B cell (primary cell): ENCODE data around the gene ZSWIM9. TPM values are rescaled to one million over a fixed set of nuclear protein-coding genes. Genes with fewer than 3 reads are reported as not detected.
A peak's percentile ranks its signal among the peaks of the same experiment; 100 is the strongest.

Source experiments
- ATAC-seq: fragments of 200-7000 bp; cut with Tn5 transposase; one replicate; pipeline ENCODE4 v1.10.0; 2021; ENCODE audit warnings: low read depth, mild to moderate bottlenecking, moderate number of reproducible peaks, moderate library complexity
- CTCF ChIA-PET: fragments of 350-600 bp; sonication (Branson Sonifier 250); formaldehyde crosslinking; loops from one replicate; lab custom pipeline; 2021; ENCODE audit warnings: antibody characterized with exemption, inconsistent platforms; lab: Charles Lee
- POLR2A ChIA-PET: fragments of 350-600 bp; sonication (Branson Sonifier 250); formaldehyde crosslinking; loops from one replicate; lab custom pipeline; 2021; ENCODE audit warnings: antibody characterized with exemption; lab: Charles Lee
- DNase-seq: peaks from one replicate; pipeline ENCODE4 v3.0.0; 2013
- H2AFZ ChIP-seq: 2 replicates; pipeline ENCODE4 v1.6.1; 2012; ENCODE audit warnings: mild to moderate bottlenecking, low read depth, low read length; ENCODE audit not compliant: insufficient read depth, poor library complexity, severe bottlenecking
- H3K27ac ChIP-seq, 2 donors: 1 replicate in 1 of 2; 2 replicates in 1 of 2; pipeline ENCODE4 v1.5.1; 2012 to 2013; ENCODE audit warnings: low read length in 2 of 2, mild to moderate bottlenecking in 2 of 2, moderate library complexity in 1 of 2
- H3K27me3 ChIP-seq, 4 experiments: fragments of 200-600 bp in 1 of 4; sonication (generic) in 1 of 4; replicated peaks in 1 of 4; 1 replicate in 2 of 4; 2 replicates in 2 of 4; pipeline versions ENCODE4 v1.6.1 to v1.7.0; 2013 to 2016; ENCODE audit warnings: low read length in 3 of 4, mild to moderate bottlenecking in 2 of 4, mixed read lengths in 1 of 4, moderate library complexity in 1 of 4; ENCODE audit not compliant: insufficient read depth in 4 of 4, control insufficient read depth in 3 of 4; ENCODE audit errors: control extremely low read depth in 1 of 4
- H3K36me3 ChIP-seq, 2 experiments: replicated peaks in 1 of 2; 1 replicate in 1 of 2; 2 replicates in 1 of 2; pipeline versions ENCODE4 v1.6.1 to v1.7.1; 2013; ENCODE audit warnings: low read length in 1 of 2; ENCODE audit not compliant: insufficient read depth in 2 of 2, control insufficient read depth in 1 of 2; ENCODE audit errors: control extremely low read depth in 1 of 2, extremely low read depth in 1 of 2
- H3K4me1 ChIP-seq, 2 donors: fragments of 200-600 bp in 1 of 2; sonication (generic) in 1 of 2; 1 replicate in 1 of 2; 2 replicates in 1 of 2; pipeline versions ENCODE4 v1.5.1 to v1.6.1; 2013 to 2017; ENCODE audit warnings: low read length in 2 of 2; ENCODE audit not compliant: control insufficient read depth in 2 of 2, insufficient read depth in 2 of 2
- H3K4me2 ChIP-seq: replicated peaks from 2 replicates; pipeline ENCODE3; 2012; ENCODE audit warnings: mild to moderate bottlenecking, low read depth, low read length; ENCODE audit not compliant: poor library complexity, severe bottlenecking
- H3K4me3 ChIP-seq, 5 experiments: fragments of 200-600 bp in 1 of 5; sonication (generic) in 1 of 5; 1 replicate in 3 of 5; 2 replicates in 2 of 5; pipeline versions ENCODE4 v1.5.1 to v1.7.0; 2011 to 2016; ENCODE audit warnings: low read length in 4 of 5, mild to moderate bottlenecking in 4 of 5, low read depth in 2 of 5, control low read depth in 1 of 5, moderate library complexity in 1 of 5; ENCODE audit not compliant: insufficient read depth in 1 of 5; ENCODE audit errors: control extremely low read depth in 1 of 5, extremely low read depth in 1 of 5
- H3K79me2 ChIP-seq: fragments of 200-600 bp; sonication (generic); one replicate; pipeline ENCODE4 v1.6.0; 2016; ENCODE audit warnings: low read length; ENCODE audit not compliant: control insufficient read depth, insufficient read depth
- H3K9ac ChIP-seq: fragments of 200-600 bp; sonication (generic); 2 replicates; pipeline ENCODE4 v1.6.1; 2017; ENCODE audit warnings: mild to moderate bottlenecking, low read length, moderate library complexity
- H3K9me3 ChIP-seq, 3 donors: one replicate each; pipeline versions ENCODE4 v1.6.1 to v1.7.1; 2013; ENCODE audit warnings: low read length in 2 of 3; ENCODE audit not compliant: control insufficient read depth in 2 of 3, insufficient read depth in 1 of 3; ENCODE audit errors: control extremely low read depth in 1 of 3
- H4K20me1 ChIP-seq: 2 replicates; pipeline ENCODE4 v1.6.0; 2012; ENCODE audit warnings: mild to moderate bottlenecking, low read length; ENCODE audit not compliant: insufficient read depth, control insufficient read depth, poor library complexity, severe bottlenecking
- H3K27ac Mint-ChIP-seq: one replicate; pipeline ENCODE4 v1.8.0; 2021; ENCODE audit warnings: mixed read lengths
- H3K27me3 Mint-ChIP-seq: one replicate; pipeline ENCODE4 v1.8.0; 2021; ENCODE audit warnings: mixed read lengths
- H3K4me1 Mint-ChIP-seq: one replicate; pipeline ENCODE4 v1.8.0; 2021; ENCODE audit warnings: mixed read lengths
- H3K4me3 Mint-ChIP-seq: one replicate; pipeline ENCODE4 v1.8.0; 2021; ENCODE audit warnings: mixed read lengths
- H3K9me3 Mint-ChIP-seq: one replicate; pipeline ENCODE4 v1.8.0; 2022; ENCODE audit warnings: mixed read lengths; ENCODE audit not compliant: insufficient read depth
- EZH2 ChIP-seq: IDR thresholded peaks from 2 replicates; pipeline ENCODE4 v1.6.1; 2012; ENCODE audit warnings: borderline replicate concordance, low read depth, mild to moderate bottlenecking, moderate library complexity, low read length; ENCODE audit not compliant: insufficient read depth, poor library complexity, severe bottlenecking
- WGBS: methylation state at CpG from one replicate; pipeline ENCODE4 v1.1.5; 2013; ENCODE audit warnings: missing lambda C conversion rate; ENCODE audit not compliant: insufficient coverage; 5-methylcytosine and 5-hydroxymethylcytosine counted together
- intact Hi-C: fragments of 100-400 bp; cut with micrococcal nuclease; formaldehyde crosslinking; loops from one replicate; pipeline ENCODE4 v1.10.0; 2022
- polyA plus RNA-seq: library from polyadenylated mRNA; depleted of rRNA; stranded (reverse); fragments of >200 nt; gene quantifications from 2 replicates; pipeline ENCODE4 v1.2.3, GENCODE V29; 2012
- total RNA-seq, 2 donors: library from RNA; stranded (reverse); fragments of 120-200 nt in 1 of 2; gene quantifications; 1 replicate in 1 of 2; 2 replicates in 1 of 2; pipeline versions ENCODE4 v1.2.3 to v1.2.4, GENCODE V29; 2013 to 2022
- TF ChIP-seq, protein P1 (sequence below): fragments of 200-600 bp; IDR thresholded peaks from one replicate; pipeline ENCODE4 v1.8.0; 2022; ENCODE audit warnings: antibody characterized with exemption, mild to moderate bottlenecking

ZSWIM9 gene
- total and polyA plus RNA-seq, 2 donors (not counting 1 experiment from before 2014, with no cell fraction given), result 1.7 to 15.7 TPM

DNA sequence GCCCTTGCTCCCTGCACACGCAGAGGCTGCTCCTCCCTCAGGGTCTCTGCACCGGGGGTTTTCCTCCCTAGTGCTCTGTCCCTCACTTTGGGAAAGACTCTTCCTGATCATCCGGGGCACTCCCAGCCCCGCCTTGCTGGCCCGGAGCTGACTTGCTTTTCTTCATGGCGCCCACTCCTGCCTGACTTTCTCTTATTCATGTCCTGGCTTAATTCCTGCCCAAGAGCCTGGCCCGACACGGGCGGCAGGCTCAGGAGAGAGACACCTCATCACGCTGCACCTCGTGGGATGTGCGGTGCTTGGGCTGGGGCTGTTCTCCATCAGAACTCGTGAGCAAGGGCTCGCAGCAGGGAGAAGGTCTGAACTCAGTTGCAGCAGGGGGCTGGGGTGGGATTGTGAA is 48.1 kb upstream of the ZSWIM9 start:
- Histone ChIP-seq H4K20me1 (no peaks in the 10 kb centered on the region), H3K4me2 (peak overlapping the region; percentile 64), H3K9ac (no peak overlapping the region), H2AFZ (peak overlapping the region; percentile 58), H3K79me2 (no peaks in the 10 kb centered on the region), H3K36me3 (peaks cover 0 to 18% of the 10 kb centered on the region in 2 experiments), H3K4me1 (peaks cover 15 to 19% of the 10 kb centered on the region in 2 donors), H3K27ac (peak overlapping the region in 1 of 2 donors; percentile 68), H3K4me3 (no peak overlapping the region), H3K9me3 (peaks cover 0 to 12% (median 0%) of the 10 kb centered on the region in 3 donors), H3K27me3 (no peaks in the 10 kb centered on the region)
- ChIA-PET CTCF (no interaction called here), POLR2A (no interaction called here)
- no peak for TF ChIP-seq EZH2
- TF ChIP-seq, protein P1, sequence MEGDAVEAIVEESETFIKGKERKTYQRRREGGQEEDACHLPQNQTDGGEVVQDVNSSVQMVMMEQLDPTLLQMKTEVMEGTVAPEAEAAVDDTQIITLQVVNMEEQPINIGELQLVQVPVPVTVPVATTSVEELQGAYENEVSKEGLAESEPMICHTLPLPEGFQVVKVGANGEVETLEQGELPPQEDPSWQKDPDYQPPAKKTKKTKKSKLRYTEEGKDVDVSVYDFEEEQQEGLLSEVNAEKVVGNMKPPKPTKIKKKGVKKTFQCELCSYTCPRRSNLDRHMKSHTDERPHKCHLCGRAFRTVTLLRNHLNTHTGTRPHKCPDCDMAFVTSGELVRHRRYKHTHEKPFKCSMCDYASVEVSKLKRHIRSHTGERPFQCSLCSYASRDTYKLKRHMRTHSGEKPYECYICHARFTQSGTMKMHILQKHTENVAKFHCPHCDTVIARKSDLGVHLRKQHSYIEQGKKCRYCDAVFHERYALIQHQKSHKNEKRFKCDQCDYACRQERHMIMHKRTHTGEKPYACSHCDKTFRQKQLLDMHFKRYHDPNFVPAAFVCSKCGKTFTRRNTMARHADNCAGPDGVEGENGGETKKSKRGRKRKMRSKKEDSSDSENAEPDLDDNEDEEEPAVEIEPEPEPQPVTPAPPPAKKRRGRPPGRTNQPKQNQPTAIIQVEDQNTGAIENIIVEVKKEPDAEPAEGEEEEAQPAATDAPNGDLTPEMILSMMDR, result no peak
- 70% methylated on average over 14 of the region's 14 CpGs for WGBS
- intact Hi-C loops, result no loop called here
- peak overlapping the region; percentile 75 for H3K27ac Mint-ChIP-seq
- no peaks in the 10 kb centered on the region for H3K27me3 Mint-ChIP-seq
- ATAC-seq (no peak), DNase-seq (no peak)
- no peak overlapping the region for H3K4me3 Mint-ChIP-seq
- no peaks in the 10 kb centered on the region for H3K9me3 Mint-ChIP-seq
- H3K4me1 Mint-ChIP-seq, result peaks cover 18% of the 10 kb centered on the region

DNA sequence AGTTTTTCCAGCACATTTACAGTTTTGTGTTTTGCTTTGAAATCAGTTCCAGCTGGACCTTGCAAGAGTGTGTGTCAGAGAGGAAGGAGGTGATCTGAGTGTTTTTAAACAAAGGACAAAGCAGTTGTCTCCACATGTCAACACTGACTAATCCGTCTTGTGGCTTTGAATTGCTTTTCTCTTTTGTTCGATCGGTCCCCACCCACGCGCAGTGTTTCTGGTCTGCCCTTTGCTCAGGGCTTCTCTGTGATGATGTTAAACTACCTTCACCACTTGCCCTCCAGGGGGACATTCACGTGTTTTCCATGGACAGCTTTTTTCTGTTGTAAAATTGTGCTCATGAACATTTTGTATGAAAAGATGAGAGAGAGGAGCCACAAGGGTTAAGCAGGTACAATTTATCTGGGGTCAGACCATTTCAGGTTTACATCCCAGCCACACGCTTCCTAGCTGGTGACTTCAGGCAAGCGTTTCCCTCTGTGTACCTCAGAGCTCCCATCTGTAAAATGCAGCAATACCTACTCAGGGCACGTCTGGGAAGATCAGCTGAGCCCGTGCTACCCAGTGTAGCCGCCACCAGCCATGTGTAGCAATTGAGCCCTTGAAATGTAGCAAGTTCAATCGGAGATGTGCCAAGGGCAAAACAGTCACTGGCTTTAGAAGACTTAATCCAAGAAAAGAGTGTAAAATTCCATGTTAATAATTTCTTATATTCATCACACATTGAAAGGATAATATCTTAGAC is 46.4 kb upstream of the ZSWIM9 start:
- Histone ChIP-seq H3K4me2 (no peak overlapping the region), H3K4me3 (no peak overlapping the region), H3K9ac (no peak overlapping the region), H3K9me3 (peaks cover 0 to 17% (median 0%) of the 10 kb centered on the region in 3 donors), H3K79me2 (no peaks in the 10 kb centered on the region), H3K36me3 (peaks cover 0 to 25% of the 10 kb centered on the region in 2 experiments), H4K20me1 (no peaks in the 10 kb centered on the region), H2AFZ (no peak overlapping the region), H3K27me3 (no peaks in the 10 kb centered on the region), H3K27ac (no peak overlapping the region), H3K4me1 (peaks cover 8 to 12% of the 10 kb centered on the region in 2 donors)
- no peak for TF ChIP-seq EZH2
- TF ChIP-seq, protein P1, result no peak
- H3K27ac Mint-ChIP-seq, result no peak overlapping the region
- ChIA-PET CTCF (interaction anchor here (0.6 to 1.6 kb wide), 4 partner anchors 16 to 118 kb away, joined by 3 to 5 read pairs (median 5); no protein-coding TSS in a partner anchor), POLR2A (no interaction called here)
- DNase-seq, result no peak
- intact Hi-C loops, result no loop called here
- ATAC-seq, result no peak
- no peaks in the 10 kb centered on the region for H3K27me3 Mint-ChIP-seq
- H3K4me3 Mint-ChIP-seq, result no peak overlapping the region
- H3K9me3 Mint-ChIP-seq, result no peaks in the 10 kb centered on the region
- 97% methylated on average over 9 of the region's 12 CpGs for WGBS
- peaks cover 10% of the 10 kb centered on the region for H3K4me1 Mint-ChIP-seq
